ENCODE measurements around the gene GGA3. TPM values are rescaled to one million over a fixed set of nuclear protein-coding genes. Genes with fewer than 3 reads are reported as not detected.

The GGA3 gene
- total and polyA plus RNA-seq, 10 of the 15 experiments (the other 5 are each of a cell fraction or from before 2014, with no cell fraction given) = 7.0 to 57.5 (median 34.0) TPM

DNA sequence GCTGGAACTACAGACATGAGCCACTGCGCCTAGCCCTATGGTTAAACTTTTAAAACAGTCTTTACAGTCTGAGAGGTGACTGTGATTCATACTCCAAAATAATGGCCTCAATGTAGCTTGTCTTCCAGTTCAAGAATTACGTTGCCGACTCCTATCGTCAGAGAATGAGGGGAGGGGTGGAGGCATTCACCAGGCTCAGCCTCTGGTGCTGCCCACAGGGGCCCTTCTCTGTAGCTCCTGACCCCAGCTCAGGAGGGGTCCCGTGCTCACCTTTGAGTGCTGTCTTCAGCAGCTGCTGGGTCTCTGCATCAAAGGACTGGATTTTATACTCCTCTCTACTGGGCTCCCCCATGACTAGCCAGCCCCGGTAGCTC is 8.4 kb upstream of the GGA3 start (continued):
- TF ChIP-seq, protein P1, sequence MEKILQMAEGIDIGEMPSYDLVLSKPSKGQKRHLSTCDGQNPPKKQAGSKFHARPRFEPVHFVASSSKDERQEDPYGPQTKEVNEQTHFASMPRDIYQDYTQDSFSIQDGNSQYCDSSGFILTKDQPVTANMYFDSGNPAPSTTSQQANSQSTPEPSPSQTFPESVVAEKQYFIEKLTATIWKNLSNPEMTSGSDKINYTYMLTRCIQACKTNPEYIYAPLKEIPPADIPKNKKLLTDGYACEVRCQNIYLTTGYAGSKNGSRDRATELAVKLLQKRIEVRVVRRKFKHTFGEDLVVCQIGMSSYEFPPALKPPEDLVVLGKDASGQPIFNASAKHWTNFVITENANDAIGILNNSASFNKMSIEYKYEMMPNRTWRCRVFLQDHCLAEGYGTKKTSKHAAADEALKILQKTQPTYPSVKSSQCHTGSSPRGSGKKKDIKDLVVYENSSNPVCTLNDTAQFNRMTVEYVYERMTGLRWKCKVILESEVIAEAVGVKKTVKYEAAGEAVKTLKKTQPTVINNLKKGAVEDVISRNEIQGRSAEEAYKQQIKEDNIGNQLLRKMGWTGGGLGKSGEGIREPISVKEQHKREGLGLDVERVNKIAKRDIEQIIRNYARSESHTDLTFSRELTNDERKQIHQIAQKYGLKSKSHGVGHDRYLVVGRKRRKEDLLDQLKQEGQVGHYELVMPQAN (conservative IDR thresholded peaks at IDR 0.05) = no peak
- TF ChIP-seq JUNB (IDR thresholded peaks at IDR 0.05) = no peak

DNA sequence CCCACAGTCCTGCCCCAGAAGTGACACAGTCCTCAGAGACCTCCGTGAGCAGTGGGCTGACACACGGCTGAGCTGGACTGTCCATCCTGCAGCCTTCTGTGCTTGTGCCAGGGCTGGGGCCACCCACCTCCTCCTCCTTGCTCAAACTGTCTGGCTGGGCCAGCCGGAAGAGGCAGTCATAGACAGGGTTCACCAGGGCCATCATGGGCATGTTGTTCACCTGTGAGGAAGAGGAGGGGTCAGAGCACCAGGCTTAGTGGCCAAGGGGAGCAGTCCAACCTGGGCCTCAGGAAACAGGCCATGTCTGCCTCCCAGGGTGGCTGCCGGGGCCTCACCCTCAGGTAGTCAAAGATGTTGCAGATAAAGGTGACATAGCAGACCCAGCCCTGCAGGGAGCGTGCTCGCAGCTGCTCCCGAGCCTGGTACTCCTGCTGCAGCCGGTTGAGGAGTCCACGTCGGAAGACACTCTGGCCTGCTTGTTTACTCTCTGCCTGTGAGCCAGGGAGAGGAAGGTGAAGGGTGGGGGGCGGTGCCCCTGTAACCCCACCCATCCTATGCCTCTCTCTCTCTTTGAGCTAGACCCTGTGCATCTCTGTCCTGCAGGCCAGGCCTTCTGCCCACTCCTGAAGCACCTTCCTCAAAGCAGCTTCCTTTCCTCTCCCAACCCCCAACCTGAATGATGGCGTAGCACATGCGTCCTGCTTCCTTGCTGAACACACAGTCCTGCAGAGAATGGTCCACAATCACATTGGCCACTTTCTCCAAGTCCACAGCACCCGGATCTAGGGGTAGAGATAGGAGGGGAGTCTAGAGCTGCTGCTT is 6.2 kb upstream of the GGA3 start:
- FAIRE-seq (no peak), DNase-seq (ENCODE audit: low read depth, low spot score) (no peak), ATAC-seq (no peak)
- no peaks in the 10 kb centered on the region for H3K9me3 ChIP-seq (replicated peaks; ENCODE audit: control insufficient read depth, insufficient read depth, low read length)
- in situ Hi-C loops (cut with MboI) = no loop called here
- H3K27ac ChIP-seq (ENCODE audit: control insufficient read depth, insufficient read depth) = no peak overlapping the region
- intact Hi-C loops (cut with micrococcal nuclease; ENCODE audit: unreplicated experiment) = loop anchor here (10.0 kb wide), 1 partner anchor 247 kb away; the partner anchor contains the start of genes CASKIN2 and TSEN54
- no peak overlapping the region for H3K4me3 ChIP-seq
- CTCF ChIA-PET = interaction anchor here (0.5 to 5.3 kb wide), 3 partner anchors 21 to 306 kb away, joined by 3 to 46 read pairs (median 7); partner anchors contain the start of gene SLC25A19
- peaks cover 39% of the 10 kb centered on the region for H3K79me2 ChIP-seq (ENCODE audit: control insufficient read depth, insufficient read depth, low read length)
- no TSS peak for BruUV-seq (replicated peaks)
- WGBS (ENCODE audit: insufficient coverage, insufficient replicate concordance, low lambda C conversion rate, missing lambda C conversion rate) = 81% methylated on average over 14 of the region's 14 CpGs
- SMC1A ChIA-PET (ENCODE audit: uncharacterized antibody, unreplicated experiment) = interaction anchor here (0.6 to 1.3 kb wide), 3 partner anchors 18 to 386 kb away, joined by 3 to 6 read pairs (median 5); no protein-coding TSS in a partner anchor
- peaks cover 15 to 17% of the 10 kb centered on the region in 2 experiments for H3K36me3 ChIP-seq (ENCODE audit: control insufficient read depth in 2 of 2, insufficient read depth in 2 of 2, low read length in 1 of 2)
- no peak overlapping the region for H2AFZ ChIP-seq (ENCODE audit: control insufficient read depth, low read depth, low read length)
- no peak overlapping the region for H3K9ac ChIP-seq (ENCODE audit: control insufficient read depth, insufficient read depth, low read length)
- RAD21 ChIA-PET (ENCODE audit: unreplicated experiment) = interaction anchor here (0.6 kb wide), 1 partner anchor 617 kb away, joined by 3 read pairs; no protein-coding TSS in a partner anchor
- H4K20me1 ChIP-seq (ENCODE audit: control insufficient read depth, insufficient read depth) = no peaks in the 10 kb centered on the region
- POLR2A ChIA-PET = no interaction called here
- no peaks in the 10 kb centered on the region for H3K27me3 ChIP-seq (replicated peaks in 1 of 2; ENCODE audit: control insufficient read depth in 2 of 2, insufficient read depth in 2 of 2, low read length in 1 of 2)
- H3K4me2 ChIP-seq (ENCODE audit: control insufficient read depth, insufficient read depth) = no peak overlapping the region
- peaks cover 17% of the 10 kb centered on the region for H3K4me1 ChIP-seq (ENCODE audit: control insufficient read depth, insufficient read depth, low read length)
- TF ChIP-seq, protein P2, sequence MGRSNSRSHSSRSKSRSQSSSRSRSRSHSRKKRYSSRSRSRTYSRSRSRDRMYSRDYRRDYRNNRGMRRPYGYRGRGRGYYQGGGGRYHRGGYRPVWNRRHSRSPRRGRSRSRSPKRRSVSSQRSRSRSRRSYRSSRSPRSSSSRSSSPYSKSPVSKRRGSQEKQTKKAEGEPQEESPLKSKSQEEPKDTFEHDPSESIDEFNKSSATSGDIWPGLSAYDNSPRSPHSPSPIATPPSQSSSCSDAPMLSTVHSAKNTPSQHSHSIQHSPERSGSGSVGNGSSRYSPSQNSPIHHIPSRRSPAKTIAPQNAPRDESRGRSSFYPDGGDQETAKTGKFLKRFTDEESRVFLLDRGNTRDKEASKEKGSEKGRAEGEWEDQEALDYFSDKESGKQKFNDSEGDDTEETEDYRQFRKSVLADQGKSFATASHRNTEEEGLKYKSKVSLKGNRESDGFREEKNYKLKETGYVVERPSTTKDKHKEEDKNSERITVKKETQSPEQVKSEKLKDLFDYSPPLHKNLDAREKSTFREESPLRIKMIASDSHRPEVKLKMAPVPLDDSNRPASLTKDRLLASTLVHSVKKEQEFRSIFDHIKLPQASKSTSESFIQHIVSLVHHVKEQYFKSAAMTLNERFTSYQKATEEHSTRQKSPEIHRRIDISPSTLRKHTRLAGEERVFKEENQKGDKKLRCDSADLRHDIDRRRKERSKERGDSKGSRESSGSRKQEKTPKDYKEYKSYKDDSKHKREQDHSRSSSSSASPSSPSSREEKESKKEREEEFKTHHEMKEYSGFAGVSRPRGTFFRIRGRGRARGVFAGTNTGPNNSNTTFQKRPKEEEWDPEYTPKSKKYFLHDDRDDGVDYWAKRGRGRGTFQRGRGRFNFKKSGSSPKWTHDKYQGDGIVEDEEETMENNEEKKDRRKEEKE (IDR thresholded peaks at IDR 0.05) = no peak
- TF ChIP-seq, protein P3, sequence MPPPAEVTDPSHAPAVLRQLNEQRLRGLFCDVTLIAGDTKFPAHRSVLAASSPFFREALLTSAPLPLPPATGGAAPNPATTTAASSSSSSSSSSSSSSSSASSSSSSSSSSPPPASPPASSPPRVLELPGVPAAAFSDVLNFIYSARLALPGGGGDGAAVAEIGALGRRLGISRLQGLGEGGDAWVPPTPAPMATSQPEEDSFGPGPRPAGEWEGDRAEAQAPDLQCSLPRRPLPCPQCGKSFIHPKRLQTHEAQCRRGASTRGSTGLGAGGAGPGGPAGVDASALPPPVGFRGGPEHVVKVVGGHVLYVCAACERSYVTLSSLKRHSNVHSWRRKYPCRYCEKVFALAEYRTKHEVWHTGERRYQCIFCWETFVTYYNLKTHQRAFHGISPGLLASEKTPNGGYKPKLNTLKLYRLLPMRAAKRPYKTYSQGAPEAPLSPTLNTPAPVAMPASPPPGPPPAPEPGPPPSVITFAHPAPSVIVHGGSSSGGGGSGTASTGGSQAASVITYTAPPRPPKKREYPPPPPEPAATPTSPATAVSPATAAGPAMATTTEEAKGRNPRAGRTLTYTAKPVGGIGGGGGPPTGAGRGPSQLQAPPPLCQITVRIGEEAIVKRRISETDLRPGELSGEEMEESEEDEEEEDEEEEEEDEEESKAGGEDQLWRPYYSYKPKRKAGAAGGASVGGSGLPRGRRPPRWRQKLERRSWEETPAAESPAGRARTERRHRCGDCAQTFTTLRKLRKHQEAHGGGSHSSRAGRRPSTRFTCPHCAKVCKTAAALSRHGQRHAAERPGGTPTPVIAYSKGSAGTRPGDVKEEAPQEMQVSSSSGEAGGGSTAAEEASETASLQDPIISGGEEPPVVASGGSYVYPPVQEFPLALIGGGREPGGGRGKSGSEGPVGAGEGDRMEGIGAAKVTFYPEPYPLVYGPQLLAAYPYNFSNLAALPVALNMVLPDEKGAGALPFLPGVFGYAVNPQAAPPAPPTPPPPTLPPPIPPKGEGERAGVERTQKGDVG (CRISPR knock-in tag; IDR thresholded peaks at IDR 0.05) = no peak
- TF ChIP-seq RUNX3 (IDR thresholded peaks at IDR 0.05; ENCODE audit: low read length) (no peak), SRF (IDR thresholded peaks at IDR 0.05; ENCODE audit: low read depth in 2 of 2, low read length in 2 of 2) (no peak), BCL11A (IDR thresholded peaks at IDR 0.05; ENCODE audit: low read depth, low read length) (no peak)
- TF ChIP-seq, protein P4, sequence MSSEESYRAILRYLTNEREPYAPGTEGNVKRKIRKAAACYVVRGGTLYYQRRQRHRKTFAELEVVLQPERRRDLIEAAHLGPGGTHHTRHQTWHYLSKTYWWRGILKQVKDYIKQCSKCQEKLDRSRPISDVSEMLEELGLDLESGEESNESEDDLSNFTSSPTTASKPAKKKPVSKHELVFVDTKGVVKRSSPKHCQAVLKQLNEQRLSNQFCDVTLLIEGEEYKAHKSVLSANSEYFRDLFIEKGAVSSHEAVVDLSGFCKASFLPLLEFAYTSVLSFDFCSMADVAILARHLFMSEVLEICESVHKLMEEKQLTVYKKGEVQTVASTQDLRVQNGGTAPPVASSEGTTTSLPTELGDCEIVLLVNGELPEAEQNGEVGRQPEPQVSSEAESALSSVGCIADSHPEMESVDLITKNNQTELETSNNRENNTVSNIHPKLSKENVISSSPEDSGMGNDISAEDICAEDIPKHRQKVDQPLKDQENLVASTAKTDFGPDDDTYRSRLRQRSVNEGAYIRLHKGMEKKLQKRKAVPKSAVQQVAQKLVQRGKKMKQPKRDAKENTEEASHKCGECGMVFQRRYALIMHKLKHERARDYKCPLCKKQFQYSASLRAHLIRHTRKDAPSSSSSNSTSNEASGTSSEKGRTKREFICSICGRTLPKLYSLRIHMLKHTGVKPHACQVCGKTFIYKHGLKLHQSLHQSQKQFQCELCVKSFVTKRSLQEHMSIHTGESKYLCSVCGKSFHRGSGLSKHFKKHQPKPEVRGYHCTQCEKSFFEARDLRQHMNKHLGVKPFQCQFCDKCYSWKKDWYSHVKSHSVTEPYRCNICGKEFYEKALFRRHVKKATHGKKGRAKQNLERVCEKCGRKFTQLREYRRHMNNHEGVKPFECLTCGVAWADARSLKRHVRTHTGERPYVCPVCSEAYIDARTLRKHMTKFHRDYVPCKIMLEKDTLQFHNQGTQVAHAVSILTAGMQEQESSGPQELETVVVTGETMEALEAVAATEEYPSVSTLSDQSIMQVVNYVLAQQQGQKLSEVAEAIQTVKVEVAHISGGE (CRISPR knock-in tag; IDR thresholded peaks at IDR 0.05) = no peak

Data from GM12878 (cell line).